Measurements from ENCODE around the gene CFAP20DC.

DNA sequence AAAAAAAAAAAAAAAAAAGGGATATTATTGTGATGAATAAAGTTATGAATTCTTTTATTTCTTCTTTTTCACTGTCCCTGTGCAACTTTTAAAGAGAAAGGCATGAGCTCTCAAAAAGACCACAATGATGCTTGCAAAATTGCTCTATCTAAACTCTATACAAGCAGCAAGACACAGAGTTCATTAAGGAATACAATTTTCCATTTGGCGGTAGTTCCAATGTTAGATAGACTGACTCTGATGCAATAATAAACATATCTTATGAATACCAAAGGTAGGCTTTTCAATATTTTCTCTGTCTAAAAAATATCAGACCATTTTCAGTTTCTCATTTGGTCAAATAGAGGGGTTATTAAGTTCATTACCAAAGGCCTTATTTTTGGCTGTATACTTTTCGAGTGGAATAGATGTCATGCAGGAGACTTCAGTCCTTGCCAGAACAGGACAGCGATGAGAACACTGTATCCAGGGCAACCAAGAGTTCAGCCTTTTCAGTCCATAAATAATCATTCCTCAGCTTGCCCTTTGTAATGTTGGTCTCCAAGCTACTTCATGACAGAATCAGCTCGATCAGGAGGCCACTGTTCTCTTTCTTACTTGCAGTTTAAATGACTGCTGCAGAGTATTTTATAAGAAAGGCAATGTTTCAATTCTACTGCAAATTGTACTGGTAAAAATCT, 220.4 kb downstream of the CFAP20DC start:
- TF ChIP-seq TAF1 (IDR thresholded peaks at IDR 0.05; ENCODE audit: borderline replicate concordance, low read depth, low read length) (no peak), EZH2 (IDR thresholded peaks at IDR 0.05; ENCODE audit: borderline replicate concordance, control insufficient read depth, low read depth, low read length) (no peak), SP1 (IDR thresholded peaks at IDR 0.05; ENCODE audit: low read depth, low read length) (no peak), POLR2AphosphoS5 (IDR thresholded peaks at IDR 0.05; ENCODE audit: low read length) (no peak), ZNF274 (IDR thresholded peaks at IDR 0.05; ENCODE audit: insufficient read depth, insufficient read length) (no peak)
